GDM1 (cell line): ENCODE results near the gene SCAMP1.

Experiments used
- DNase-seq: peaks from one replicate; lab custom pipeline; 2025; lab: John Stamatoyannopoulos, UW

Gene SCAMP1

GRCh38 chr5:78495800-78496199, 135.4 kb downstream of the SCAMP1 start:
- no peak for DNase-seq

- no peak for DNase-seq
Measured at GRCh38 chr5:78496373-78496772, 136.0 kb downstream of the SCAMP1 start.

DNA sequence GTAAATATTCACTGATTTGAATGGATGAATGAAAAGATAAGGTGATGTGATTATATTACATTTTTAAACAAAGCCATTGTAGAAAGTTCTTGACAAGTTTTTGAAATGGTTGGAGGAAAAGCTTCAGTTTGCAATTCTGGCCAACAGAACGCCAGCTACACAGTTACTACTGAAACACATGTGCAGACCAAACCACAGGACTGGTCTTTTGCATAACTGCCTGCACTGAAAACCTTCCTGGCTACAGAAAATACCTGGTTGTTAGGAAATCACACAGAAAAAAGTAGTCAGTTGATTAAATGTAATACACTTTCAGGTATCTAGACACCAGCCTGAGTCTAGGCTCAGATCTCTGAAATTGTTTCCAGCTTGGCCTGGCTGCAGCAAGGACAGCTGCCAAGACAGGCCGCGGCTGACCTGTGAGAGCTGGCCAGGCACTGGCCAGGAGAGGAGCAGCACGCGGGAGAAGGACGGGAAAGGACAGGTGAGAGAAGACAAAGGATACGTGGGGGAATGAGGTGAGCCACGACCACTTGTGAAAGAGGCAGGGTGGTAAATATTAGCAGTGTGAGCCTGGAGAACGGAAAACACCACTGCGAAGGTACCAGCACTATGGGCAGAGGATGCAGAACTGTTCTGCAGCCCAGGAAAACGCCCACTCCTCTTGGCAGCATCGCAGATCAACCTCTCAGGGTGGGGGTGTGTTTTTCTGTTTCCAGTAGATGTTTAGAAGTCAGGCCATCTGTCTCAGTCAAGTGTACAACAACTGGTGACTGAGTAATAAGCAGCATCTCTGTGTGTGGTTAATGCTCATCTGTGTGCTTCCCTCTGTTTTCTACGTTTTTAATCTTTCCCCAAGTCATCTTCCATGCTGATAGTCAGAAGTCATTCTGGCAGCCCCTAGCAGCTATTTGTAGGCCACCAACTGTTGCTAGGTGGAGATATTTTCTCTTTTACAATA, 137.4 kb downstream of the SCAMP1 start:
- peak; percentile 11 for DNase-seq

GRCh38 chr5:78499485-78499884, 139.1 kb downstream of the SCAMP1 start:
- no peak for DNase-seq

- DNase-seq = no peak
Measured at GRCh38 chr5:78500028-78500427, 139.6 kb downstream of the SCAMP1 start.

DNA sequence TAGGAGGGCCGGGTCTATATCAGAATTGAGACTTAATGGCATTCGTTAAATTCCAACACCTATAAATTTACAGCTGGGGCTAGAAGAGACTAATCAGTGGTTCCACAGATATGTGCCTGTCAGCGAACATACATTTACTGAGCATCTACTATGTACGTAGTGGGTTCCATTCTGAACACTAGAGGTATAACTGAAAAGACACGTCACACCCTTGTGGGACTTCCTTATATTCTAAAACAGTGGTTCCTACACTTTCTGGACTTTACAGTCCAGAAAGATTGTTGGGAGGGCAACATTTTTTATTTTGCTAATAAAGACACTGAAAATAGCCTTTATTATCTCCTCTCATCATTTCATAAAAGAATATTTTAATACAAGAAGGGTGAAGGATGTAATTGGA, 140.5 kb downstream of the SCAMP1 start:
- DNase-seq = no peak

- DNase-seq = peak; percentile 28
Measured at GRCh38 chr5:78501411-78502352, 141.3 kb downstream of the SCAMP1 start.

GRCh38 chr5:78503958-78504653, 143.7 kb downstream of the SCAMP1 start:
- no peak for DNase-seq

DNA sequence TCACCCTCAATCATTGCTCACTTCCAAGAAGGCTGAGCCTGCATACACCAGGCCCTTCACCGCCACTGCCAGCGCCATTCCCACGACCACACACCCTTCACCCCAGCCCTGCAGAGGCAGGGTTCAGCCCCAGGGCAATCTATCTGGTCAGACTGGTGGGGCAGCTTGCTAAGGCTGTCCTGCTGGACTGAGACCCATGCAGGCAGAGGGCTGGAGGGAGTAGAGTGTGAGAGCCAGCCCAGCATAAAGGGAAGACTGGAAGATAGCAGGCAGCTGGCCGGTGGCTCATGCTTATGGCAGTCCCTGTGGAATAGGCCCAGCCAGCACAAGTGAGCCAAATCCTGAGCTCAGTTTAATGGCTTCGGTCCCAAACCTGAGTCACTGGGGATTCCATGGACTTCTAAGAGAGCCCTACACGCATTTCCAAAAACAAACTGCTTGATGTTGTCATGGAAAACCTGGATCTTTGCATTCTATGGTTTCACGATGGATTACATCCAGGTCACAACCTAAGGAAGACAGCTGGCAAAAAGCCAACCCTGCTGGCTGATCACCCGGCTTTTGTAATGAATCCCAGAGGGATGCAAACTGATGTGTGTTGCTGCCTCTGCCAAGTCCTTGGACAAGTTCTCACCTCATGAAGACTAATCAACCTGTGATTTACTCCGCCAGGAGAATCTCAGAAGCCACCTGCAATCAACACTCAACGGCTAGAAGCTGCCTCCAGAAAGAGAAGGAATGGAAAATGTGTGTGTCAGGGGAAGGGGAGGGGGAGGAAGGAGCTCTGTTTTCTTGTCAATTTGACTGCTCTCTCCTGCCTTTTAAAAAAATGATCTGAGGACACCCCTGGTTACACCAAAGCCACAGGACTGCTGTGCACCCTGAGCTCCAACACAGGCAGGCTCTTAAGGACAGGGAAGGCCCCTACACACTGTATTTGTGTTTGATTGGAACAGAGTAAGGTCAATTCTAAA, 144.6 kb downstream of the SCAMP1 start:
- DNase-seq = no peak

DNA sequence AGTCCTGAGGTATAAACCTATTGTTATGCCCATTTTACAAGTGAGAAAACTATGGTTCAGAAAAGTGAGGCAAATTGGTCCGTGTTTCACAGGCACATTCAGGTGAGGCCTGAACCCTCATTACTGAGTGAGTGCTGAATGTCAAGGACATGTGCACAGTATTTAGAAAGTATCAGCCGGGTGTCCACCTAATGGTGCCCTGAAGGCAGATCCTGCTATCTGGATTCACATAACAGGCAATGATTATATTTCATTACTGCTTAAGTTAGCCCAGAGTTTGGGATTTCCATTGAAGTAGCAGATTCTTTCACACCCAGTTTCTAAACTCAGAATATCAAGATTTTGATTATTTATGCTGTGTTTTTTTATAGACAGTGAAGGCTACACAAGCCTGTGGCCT, 145.4 kb downstream of the SCAMP1 start:
- no peak for DNase-seq

DNA sequence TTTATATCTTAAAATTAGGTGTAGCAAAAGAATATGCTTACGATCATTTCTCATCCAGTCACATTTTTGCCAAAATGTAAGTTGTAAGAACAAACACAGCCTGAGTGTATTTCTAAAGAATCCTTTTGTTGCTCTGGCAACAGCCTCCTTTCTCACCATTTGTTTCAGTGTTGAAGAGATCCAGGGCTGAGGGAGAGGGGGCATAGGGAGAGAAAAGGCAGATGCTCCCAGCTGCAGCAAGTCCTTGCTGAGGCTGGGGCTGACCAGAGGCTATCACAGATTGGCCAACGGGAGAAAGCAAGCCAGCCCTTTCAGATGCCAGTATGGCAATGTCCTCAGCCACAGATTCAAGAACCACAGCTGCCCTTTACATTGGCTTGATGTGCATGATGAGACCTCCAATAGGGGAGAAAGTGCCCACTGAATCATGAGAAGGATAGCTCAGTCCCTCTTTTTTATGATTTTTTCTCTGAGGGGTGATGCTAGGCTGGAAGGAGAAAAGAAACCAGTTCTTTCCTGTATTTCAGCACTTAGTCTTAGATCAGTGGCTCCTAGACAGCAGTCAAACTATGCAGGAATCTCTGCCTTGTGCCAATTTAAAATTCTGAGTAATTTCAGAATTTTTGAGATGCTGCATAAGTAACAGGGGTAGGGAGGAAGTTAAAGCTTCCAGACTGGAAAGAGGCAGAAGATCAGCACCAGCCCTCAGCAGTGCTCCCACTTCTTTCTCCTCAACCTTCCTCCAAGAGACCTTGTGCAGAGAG, 146.0 kb downstream of the SCAMP1 start:
- no peak for DNase-seq

DNA sequence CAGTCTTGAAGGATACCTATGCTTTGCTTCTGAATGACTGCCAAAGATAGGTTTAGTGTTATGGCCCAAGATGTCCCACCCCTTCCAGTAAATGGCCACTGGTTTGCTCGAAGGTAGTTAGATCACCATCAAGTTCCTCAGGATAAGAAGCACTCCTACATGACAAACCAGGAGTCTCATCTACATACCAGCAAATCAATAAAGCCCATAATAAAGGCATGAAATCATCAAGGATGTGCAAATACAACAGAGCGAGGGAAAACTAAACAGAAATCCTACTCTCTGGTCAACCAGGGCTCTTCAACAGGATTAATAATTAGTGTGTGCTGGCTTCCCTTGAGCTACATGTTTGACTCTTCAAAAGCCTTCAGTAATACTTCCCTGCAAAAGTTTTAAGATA, 147.1 kb downstream of the SCAMP1 start:
- no peak for DNase-seq

DNA sequence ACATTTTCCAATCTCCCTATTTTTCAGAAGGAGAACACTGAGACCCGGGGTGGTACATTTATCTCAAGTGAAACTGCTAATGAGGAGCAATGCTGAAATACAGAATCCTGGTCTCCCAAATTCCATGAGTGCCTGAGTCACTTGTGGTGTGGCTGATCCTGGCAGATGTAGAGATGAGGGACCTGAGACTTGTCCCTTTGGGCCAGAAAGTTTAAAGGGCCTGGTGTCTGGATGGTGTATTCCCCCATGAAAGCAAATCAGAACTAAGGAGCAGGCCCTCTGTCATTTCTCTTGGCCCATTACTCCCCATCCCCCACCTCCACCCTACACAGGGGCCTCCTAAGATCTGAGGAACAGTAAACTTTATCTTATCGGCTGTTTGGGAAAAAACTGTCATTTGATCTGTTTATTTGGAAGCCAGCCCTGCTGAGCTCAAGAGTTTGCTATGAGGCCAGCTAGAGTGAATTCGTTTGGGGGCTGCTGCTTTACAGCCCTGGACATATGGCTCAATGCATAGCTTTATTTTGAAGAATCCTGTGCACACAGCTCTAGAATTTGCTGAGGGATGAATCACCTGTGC, 147.9 kb downstream of the SCAMP1 start:
- no peak for DNase-seq

DNA sequence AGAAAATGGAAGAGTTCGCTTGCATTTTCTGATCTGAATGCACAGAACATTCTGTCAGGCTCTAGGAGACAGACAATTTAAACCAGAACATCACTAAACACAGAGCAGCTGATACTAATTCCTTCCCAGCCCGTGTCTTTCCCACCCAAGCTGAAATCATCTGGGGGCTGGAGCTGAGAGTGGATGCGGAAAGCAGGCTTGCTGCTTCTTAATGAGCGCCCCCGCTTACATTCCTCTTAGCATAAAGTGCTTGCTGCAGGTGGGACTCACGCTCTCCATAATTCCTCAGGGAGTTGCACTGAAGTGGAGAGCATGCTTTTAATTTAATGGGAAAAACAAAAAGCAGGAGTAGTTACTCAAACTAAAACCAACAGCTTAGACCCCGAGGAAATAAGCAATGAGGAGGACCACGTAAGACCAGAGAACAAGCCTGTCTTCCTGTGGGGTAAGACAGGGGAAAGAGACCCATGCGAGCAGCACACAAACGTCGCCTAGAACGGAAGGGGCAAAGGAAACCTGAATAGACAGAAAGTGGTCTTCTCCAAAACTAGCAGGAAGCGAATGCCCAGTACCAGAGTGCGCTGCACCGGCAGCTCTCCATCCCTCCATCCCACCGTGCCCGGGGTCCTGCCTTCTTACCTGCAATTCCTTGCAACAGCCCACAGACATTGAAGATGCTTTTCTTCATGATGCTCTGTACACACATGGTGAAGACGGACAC, 148.9 kb downstream of the SCAMP1 start:
- DNase-seq = peak; percentile 19

GRCh38 chr5:78509884-78510769, 149.7 kb downstream of the SCAMP1 start:
- DNase-seq = peak; percentile 66

GRCh38 chr5:78511121-78511906, 150.9 kb downstream of the SCAMP1 start:
- DNase-seq = peak; percentile 47

- DNase-seq = no peak
Measured at GRCh38 chr5:78512435-78512834, 152.0 kb downstream of the SCAMP1 start.
